ENCODE results near the gene ASB4.
"Not testable (repeated sequence)": the region's sequence is repeated elsewhere in the genome, so short reads cannot be mapped to it uniquely, and the experiment has no call there.

Gene ASB4

DNA sequence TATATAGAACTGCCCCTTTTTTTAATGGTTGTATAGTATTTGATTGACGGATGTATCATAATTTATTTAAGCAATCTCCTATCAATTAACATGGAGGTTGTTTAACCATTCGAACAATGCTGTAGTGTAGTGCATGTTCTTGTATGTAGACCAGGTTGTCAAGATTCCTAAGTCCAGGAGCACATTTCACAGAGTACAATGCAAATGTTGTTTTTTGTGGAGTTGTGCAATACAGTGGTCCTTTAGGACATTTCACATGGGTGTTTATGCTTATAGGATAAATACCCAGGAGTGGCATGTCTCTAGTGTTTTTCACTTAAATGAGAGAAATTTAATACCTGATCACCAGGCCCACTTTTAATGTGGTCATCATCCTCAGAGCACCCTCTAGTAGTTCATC lies 8.1 kb downstream of the ASB4 start:
- no peak overlapping the region for H3K4me3 ChIP-seq (replicated peaks; ENCODE audit: low read depth, low read length)
- DNase-seq (ENCODE audit: extremely low read depth, insufficient read length), result no peak
- TF ChIP-seq, protein P1, sequence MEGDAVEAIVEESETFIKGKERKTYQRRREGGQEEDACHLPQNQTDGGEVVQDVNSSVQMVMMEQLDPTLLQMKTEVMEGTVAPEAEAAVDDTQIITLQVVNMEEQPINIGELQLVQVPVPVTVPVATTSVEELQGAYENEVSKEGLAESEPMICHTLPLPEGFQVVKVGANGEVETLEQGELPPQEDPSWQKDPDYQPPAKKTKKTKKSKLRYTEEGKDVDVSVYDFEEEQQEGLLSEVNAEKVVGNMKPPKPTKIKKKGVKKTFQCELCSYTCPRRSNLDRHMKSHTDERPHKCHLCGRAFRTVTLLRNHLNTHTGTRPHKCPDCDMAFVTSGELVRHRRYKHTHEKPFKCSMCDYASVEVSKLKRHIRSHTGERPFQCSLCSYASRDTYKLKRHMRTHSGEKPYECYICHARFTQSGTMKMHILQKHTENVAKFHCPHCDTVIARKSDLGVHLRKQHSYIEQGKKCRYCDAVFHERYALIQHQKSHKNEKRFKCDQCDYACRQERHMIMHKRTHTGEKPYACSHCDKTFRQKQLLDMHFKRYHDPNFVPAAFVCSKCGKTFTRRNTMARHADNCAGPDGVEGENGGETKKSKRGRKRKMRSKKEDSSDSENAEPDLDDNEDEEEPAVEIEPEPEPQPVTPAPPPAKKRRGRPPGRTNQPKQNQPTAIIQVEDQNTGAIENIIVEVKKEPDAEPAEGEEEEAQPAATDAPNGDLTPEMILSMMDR (IDR thresholded peaks at IDR 0.05; ENCODE audit: insufficient read depth, low read length, poor library complexity, severe bottlenecking), result no peak
- no peaks in the 10 kb centered on the region for H3K27me3 ChIP-seq (replicated peaks; ENCODE audit: control insufficient read depth, insufficient read depth, low read length)
- no peaks in the 10 kb centered on the region for H3K36me3 ChIP-seq (ENCODE audit: control insufficient read depth, insufficient read depth, low read length)

DNA sequence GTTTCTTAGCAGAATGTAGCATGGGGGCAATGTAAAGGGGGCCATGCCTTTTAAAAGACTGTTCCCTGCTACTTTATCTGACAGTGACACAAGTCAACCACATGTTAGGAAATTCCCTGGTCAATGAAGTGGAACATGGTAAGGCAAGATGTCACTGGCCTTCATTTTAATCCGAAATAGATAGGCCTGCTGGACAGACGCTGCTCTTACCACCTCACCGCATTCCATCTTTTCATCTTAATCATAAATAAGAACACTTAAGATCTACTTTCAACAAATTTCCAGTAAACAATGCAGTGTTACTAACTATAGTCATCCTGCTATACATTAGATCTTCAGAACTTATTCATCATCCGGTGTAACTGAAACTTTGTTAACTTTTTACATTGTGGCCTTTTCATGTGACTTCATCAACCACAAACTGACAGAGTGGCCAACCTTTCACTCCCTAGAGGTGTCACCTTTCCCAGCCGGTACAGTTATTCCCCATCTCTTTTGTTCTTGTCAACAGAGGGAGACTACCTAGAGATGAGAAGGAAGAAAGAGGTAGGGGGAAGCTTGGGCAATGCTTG lies 15.6 kb downstream of the ASB4 start:
- peak; percentile 75 for DNase-seq (ENCODE audit: extremely low read depth, insufficient read length)
- TF ChIP-seq, protein P1 (IDR thresholded peaks at IDR 0.05; ENCODE audit: insufficient read depth, low read length, poor library complexity, severe bottlenecking), result no peak
- H3K36me3 ChIP-seq (ENCODE audit: control insufficient read depth, insufficient read depth, low read length), result no peaks in the 10 kb centered on the region
- no peak overlapping the region for H3K4me3 ChIP-seq (replicated peaks; ENCODE audit: low read depth, low read length)
- no peaks in the 10 kb centered on the region for H3K27me3 ChIP-seq (replicated peaks; ENCODE audit: control insufficient read depth, insufficient read depth, low read length)

DNA sequence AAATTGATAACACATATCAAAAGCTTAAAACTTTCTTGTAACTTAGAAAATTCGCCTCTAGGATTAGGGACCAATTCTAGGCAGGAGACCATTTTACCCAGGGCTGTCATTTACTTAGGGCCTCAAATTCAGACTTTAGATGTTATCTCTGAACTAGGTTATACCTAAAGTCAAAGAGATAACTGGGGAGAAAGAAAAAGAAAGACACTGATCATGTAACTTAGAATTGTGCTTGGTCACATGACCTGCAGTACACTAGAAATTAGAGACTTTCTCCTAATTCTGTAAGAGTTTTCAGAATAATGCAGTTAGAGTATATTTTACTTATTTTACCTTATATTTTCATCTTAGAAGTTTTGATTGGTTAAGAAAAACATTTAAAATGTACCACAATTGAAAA lies 16.7 kb downstream of the ASB4 start:
- DNase-seq (ENCODE audit: extremely low read depth, insufficient read length), result no peak
- Histone ChIP-seq H3K4me3 (replicated peaks; ENCODE audit: low read depth, low read length) (no peak overlapping the region), H3K27me3 (replicated peaks; ENCODE audit: control insufficient read depth, insufficient read depth, low read length) (no peaks in the 10 kb centered on the region), H3K36me3 (ENCODE audit: control insufficient read depth, insufficient read depth, low read length) (no peaks in the 10 kb centered on the region)
- TF ChIP-seq, protein P1 (IDR thresholded peaks at IDR 0.05; ENCODE audit: insufficient read depth, low read length, poor library complexity, severe bottlenecking), result no peak

DNA sequence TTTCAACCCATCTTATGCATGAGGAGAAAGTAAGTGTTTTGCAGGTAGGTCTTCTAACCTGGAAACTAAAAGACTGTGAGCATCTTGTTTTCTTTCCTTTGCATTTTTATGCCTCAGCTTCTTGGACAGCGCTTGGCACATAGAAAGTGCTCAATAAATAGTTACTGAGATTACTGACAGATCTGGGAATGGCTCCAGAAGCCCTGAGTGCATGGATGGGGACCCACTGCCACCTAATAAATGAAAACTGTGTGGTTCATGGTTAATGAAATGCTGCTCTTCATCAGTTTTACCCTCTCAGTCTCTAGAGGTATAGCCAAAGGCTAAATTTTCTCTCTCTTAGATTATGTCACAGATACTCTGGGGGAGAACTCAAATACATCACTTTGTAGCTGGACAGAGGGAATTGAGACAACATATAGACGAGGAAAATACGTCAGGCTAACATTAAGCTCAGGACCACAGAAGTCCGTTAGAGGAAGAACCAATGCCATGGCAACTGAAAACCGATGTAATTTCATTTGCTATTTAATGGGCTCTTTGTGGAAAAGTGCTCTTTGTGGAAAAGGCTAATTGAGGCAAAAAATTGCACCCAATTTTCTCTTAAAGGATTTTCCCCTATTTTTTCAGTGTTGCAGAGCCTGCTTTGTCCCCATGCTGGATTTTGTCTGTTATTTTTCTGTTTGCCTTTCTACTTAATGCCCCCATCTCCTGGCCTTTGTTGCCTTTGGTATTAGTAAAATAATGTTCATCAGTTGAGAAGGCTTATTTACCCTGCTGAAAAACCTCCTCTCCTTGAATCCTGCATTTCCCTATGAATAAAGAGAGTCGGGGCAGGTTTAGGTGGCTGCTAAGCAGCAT lies 17.8 kb downstream of the ASB4 start:
- TF ChIP-seq, protein P1 (IDR thresholded peaks at IDR 0.05; ENCODE audit: insufficient read depth, low read length, poor library complexity, severe bottlenecking), result no peak
- H3K27me3 ChIP-seq (replicated peaks; ENCODE audit: control insufficient read depth, insufficient read depth, low read length), result no peaks in the 10 kb centered on the region
- no peaks in the 10 kb centered on the region for H3K36me3 ChIP-seq (ENCODE audit: control insufficient read depth, insufficient read depth, low read length)
- DNase-seq (ENCODE audit: extremely low read depth, insufficient read length), result no peak
- H3K4me3 ChIP-seq (replicated peaks; ENCODE audit: low read depth, low read length), result no peak overlapping the region

DNA sequence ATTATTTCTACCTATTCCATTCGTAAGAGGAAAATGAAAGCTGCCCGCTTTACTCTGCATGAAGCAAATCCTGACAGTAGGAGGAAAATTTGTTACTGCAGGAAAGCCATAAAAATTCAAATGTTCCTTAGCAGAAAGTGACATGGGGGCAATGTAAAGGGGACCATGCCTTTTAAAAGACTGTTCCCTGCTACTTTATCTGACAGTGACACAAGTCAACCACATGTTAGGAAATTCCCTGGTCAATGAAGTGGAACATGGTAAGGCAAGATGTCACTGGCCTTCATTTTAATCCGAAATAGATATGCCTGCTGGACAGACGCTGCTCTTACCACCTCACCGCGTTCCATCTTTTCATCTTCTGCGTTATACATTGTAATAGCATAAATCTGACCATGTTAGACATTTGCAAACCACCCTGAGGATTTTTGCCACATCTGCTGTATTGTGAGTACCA lies 18.4 kb downstream of the ASB4 start:
- not testable (repeated sequence) for H3K27me3 ChIP-seq (replicated peaks; ENCODE audit: control insufficient read depth, insufficient read depth, low read length); H3K36me3 ChIP-seq (ENCODE audit: control insufficient read depth, insufficient read depth, low read length); H3K4me3 ChIP-seq (replicated peaks; ENCODE audit: low read depth, low read length); DNase-seq (ENCODE audit: extremely low read depth, insufficient read length)

DNA sequence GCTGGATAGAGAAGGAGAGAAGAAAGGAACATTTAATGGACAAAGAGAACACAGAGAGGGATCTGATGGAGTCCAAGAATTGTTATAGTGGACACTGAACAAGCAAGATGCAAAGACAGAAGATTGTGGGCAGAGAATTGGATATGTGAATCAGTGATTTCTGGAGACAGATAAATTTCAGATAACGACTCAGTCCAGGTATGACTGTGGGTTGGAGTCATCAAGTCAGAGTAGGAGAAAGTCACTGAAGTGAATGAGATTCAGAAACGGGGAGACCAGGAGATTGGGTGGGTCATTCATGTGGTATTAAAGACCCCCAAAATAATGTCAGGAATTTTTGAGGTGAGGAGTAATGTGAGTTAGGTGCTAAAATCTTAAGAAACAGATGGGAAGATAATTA lies 23.0 kb downstream of the ASB4 start:
- Histone ChIP-seq H3K4me3 (replicated peaks; ENCODE audit: low read depth, low read length) (no peak overlapping the region), H3K36me3 (ENCODE audit: control insufficient read depth, insufficient read depth, low read length) (no peaks in the 10 kb centered on the region), H3K27me3 (replicated peaks; ENCODE audit: control insufficient read depth, insufficient read depth, low read length) (no peaks in the 10 kb centered on the region)
- DNase-seq (ENCODE audit: extremely low read depth, insufficient read length), result no peak
- TF ChIP-seq, protein P1 (IDR thresholded peaks at IDR 0.05; ENCODE audit: insufficient read depth, low read length, poor library complexity, severe bottlenecking), result no peak
